ENCODE results near the gene TOMM40. TPM values are rescaled to one million over a fixed set of nuclear protein-coding genes. Genes with fewer than 3 reads are reported as not detected.

The TOMM40 gene
- total and polyA plus RNA-seq, 2 of the 13 experiments (the other 11 are each of a cell fraction or from before 2014, with no cell fraction given) = 72.0 to 110 TPM

DNA sequence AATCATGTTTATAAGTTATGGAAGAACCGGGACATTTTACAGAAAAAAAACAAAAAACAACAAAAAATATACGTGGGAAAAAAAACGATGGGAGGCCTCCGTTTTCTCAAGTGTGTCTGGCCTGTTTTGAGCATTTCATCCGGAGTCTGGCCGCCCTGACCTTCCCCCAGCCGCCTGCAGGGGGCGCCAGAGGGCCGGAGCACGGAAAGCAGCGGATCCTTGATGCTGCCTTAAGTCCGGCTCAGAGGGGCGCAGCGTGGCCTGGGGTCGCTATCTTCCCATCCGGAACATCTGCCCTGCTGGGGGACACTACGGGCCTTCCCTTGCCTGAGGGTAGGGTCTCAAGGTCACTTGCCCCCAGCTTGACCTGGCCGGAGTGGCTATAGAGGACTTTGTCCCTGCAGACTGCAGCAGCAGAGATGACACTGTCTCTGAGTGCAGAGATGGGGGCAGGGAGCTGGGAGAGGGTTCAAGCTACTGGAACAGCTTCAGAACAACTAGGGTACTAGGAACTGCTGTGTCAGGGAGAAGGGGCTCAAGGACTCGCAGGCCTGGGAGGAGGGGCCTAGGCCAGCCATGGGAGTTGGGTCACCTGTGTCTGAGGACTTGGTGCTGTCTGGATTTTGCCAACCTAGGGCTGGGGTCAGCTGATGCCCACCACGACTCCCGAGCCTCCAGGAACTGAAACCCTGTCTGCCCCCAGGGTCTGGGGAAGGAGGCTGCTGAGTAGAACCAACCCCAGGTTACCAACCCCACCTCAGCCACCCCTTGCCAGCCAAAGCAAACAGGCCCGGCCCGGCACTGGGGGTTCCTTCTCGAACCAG is 12.8 kb downstream of the TOMM40 start (continued):
- TF ChIP-seq, protein P1, sequence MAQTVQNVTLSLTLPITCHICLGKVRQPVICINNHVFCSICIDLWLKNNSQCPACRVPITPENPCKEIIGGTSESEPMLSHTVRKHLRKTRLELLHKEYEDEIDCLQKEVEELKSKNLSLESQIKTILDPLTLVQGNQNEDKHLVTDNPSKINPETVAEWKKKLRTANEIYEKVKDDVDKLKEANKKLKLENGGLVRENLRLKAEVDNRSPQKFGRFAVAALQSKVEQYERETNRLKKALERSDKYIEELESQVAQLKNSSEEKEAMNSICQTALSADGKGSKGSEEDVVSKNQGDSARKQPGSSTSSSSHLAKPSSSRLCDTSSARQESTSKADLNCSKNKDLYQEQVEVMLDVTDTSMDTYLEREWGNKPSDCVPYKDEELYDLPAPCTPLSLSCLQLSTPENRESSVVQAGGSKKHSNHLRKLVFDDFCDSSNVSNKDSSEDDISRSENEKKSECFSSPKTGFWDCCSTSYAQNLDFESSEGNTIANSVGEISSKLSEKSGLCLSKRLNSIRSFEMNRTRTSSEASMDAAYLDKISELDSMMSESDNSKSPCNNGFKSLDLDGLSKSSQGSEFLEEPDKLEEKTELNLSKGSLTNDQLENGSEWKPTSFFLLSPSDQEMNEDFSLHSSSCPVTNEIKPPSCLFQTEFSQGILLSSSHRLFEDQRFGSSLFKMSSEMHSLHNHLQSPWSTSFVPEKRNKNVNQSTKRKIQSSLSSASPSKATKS (CRISPR knock-in tag; IDR thresholded peaks at IDR 0.05) = no peak
- TF ChIP-seq ZFP41 (CRISPR knock-in tag; IDR thresholded peaks at IDR 0.05; ENCODE audit: borderline replicate concordance) (no peak), HOXA3 (CRISPR knock-in tag; IDR thresholded peaks at IDR 0.05) (peak; percentile 76), SIN3A (IDR thresholded peaks at IDR 0.05; ENCODE audit: borderline replicate concordance, low read depth, low read length) (0 out of 2 replicates have a peak, but pooled peaks have one; percentile 36), ELF3 (CRISPR knock-in tag; IDR thresholded peaks at IDR 0.05) (peak; percentile 60; the same call in 1 of the 2 replicates), ZNF777 (CRISPR knock-in tag; IDR thresholded peaks at IDR 0.05) (no peak), ZNF570 (CRISPR knock-in tag; IDR thresholded peaks at IDR 0.05; ENCODE audit: borderline replicate concordance) (no peak), ZNF207 (IDR thresholded peaks at IDR 0.05; ENCODE audit: borderline replicate concordance) (no peak), ZNF652 (CRISPR knock-in tag; IDR thresholded peaks at IDR 0.05; ENCODE audit: borderline replicate concordance, low read depth) (peak; percentile 29; the same call in 1 of the 2 replicates), GATAD2A (CRISPR knock-in tag; IDR thresholded peaks at IDR 0.05) (peak; percentile 89), ZNF121 (CRISPR knock-in tag; IDR thresholded peaks at IDR 0.05) (0 out of 2 replicates have a peak, but pooled peaks have one; percentile 36), ZNF335 (CRISPR knock-in tag; IDR thresholded peaks at IDR 0.05) (0 out of 2 replicates have a peak, but pooled peaks have one; percentile 33), ZNF83 (CRISPR knock-in tag; IDR thresholded peaks at IDR 0.05; ENCODE audit: borderline replicate concordance) (peak; percentile 69; the same call in 1 of the 2 replicates), AGO1 (IDR thresholded peaks at IDR 0.05; ENCODE audit: low read depth, low read length, poor library complexity, severe bottlenecking) (peak; percentile 63), SSRP1 (CRISPR knock-in tag; IDR thresholded peaks at IDR 0.05) (peak; percentile 95), GATAD1 (CRISPR knock-in tag; IDR thresholded peaks at IDR 0.05) (peak; percentile 61), TEAD3 (CRISPR knock-in tag; optimal IDR thresholded peaks at IDR 0.05; ENCODE audit: borderline replicate concordance) (peak; percentile 77), CHCHD3 (CRISPR knock-in tag; IDR thresholded peaks at IDR 0.05) (no peak), NR2F6 (IDR thresholded peaks at IDR 0.05) (peak; percentile 93), NR2F6 (CRISPR knock-in tag; IDR thresholded peaks at IDR 0.05) (peak; percentile 94)
- TF ChIP-seq, protein P2, sequence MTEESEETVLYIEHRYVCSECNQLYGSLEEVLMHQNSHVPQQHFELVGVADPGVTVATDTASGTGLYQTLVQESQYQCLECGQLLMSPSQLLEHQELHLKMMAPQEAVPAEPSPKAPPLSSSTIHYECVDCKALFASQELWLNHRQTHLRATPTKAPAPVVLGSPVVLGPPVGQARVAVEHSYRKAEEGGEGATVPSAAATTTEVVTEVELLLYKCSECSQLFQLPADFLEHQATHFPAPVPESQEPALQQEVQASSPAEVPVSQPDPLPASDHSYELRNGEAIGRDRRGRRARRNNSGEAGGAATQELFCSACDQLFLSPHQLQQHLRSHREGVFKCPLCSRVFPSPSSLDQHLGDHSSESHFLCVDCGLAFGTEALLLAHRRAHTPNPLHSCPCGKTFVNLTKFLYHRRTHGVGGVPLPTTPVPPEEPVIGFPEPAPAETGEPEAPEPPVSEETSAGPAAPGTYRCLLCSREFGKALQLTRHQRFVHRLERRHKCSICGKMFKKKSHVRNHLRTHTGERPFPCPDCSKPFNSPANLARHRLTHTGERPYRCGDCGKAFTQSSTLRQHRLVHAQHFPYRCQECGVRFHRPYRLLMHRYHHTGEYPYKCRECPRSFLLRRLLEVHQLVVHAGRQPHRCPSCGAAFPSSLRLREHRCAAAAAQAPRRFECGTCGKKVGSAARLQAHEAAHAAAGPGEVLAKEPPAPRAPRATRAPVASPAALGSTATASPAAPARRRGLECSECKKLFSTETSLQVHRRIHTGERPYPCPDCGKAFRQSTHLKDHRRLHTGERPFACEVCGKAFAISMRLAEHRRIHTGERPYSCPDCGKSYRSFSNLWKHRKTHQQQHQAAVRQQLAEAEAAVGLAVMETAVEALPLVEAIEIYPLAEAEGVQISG (CRISPR knock-in tag; IDR thresholded peaks at IDR 0.05) = peak; percentile 68; the same call in 1 of the 2 replicates
- TF ChIP-seq, protein P3, sequence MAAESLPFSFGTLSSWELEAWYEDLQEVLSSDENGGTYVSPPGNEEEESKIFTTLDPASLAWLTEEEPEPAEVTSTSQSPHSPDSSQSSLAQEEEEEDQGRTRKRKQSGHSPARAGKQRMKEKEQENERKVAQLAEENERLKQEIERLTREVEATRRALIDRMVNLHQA (CRISPR knock-in tag; IDR thresholded peaks at IDR 0.05) = 0 out of 2 replicates have a peak, but pooled peaks have one; percentile 50
- TF ChIP-seq, protein P4, sequence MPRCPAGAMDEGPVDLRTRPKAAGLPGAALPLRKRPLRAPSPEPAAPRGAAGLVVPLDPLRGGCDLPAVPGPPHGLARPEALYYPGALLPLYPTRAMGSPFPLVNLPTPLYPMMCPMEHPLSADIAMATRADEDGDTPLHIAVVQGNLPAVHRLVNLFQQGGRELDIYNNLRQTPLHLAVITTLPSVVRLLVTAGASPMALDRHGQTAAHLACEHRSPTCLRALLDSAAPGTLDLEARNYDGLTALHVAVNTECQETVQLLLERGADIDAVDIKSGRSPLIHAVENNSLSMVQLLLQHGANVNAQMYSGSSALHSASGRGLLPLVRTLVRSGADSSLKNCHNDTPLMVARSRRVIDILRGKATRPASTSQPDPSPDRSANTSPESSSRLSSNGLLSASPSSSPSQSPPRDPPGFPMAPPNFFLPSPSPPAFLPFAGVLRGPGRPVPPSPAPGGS (CRISPR knock-in tag; IDR thresholded peaks at IDR 0.05) = no peak

All from HepG2 (cell line).